ENCODE measurements around the gene STXBP6. TPM values are rescaled to one million over a fixed set of nuclear protein-coding genes. Genes with fewer than 3 reads are reported as not detected.

The STXBP6 gene
- polyA plus RNA-seq, 1 donor (not counting 4 experiments of a cell fraction or from before 2014, with no cell fraction given), result 1.4 TPM

DNA sequence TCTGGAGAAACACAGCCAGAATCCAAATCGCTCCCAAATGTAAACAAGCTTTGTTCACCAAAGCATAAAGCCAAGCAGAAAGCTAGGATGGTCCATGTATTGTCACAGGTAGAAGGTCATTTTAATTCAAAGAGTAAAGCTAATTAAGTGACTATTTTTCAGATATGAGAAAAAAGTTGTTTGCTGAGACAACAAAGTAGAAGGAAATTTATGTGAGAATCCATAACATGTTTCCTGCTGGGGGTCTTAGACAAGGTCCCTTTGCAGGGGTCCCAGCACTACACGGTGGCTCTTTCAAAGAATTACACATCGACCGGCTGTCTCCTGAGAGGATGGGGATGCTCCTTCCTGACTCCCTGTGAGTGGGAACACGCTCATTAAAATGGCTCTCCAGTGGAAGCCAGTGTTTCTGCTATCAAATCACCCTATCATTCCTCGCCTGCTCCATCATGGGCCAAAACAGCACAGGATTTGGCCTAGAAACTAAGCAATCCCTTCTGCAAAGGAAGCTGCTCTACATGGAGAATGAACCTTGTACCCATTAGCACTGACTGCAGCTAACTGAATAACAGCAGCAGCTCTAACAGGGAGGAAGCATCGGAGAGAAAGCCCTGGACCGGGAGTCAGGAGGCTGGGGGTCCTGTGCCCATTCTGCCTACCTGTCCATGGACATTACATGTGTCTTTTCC is 175.3 kb downstream of the STXBP6 start:
- no peak overlapping the region for H3K4me2 ChIP-seq (ENCODE audit: control insufficient read depth, extremely low read depth, insufficient read depth, low read depth, low read length)
- no peaks in the 10 kb centered on the region for H3K36me3 ChIP-seq (ENCODE audit: control insufficient read depth in 2 of 2, extremely low read depth in 1 of 2, insufficient read depth in 2 of 2, low read length in 2 of 2)
- no peaks in the 10 kb centered on the region for H3K27me3 ChIP-seq (ENCODE audit: control insufficient read depth, extremely low read depth, insufficient read depth, low read length)
- no peak for DNase-seq (ENCODE audit: low read depth, low spot score)
- no peaks in the 10 kb centered on the region for H3K9me1 ChIP-seq (ENCODE audit: control insufficient read depth, extremely low read depth, insufficient read depth, low read length)
- no peak overlapping the region for H3K9ac ChIP-seq (ENCODE audit: control insufficient read depth, extremely low read depth, insufficient read depth, low read length)
- no peak overlapping the region for H2AFZ ChIP-seq (ENCODE audit: control insufficient read depth, low read length)
- H3K4me1 ChIP-seq (ENCODE audit: control insufficient read depth, extremely low read depth, insufficient read depth, low read length), result no peaks in the 10 kb centered on the region
- no peaks in the 10 kb centered on the region for H3K79me2 ChIP-seq (ENCODE audit: control insufficient read depth, insufficient read depth, low read length)
- no peak overlapping the region for H3K4me3 ChIP-seq (ENCODE audit: control insufficient read depth in 2 of 3, extremely low read depth in 1 of 3, insufficient read depth in 2 of 3, low read depth in 1 of 3, low read length in 3 of 3)
- H4K20me1 ChIP-seq (ENCODE audit: control insufficient read depth, extremely low read depth, insufficient read depth, low read length), result no peaks in the 10 kb centered on the region
- dilution Hi-C loops (cut with MboI; ENCODE audit: extremely low pct_ligation_motif_present, low sequenced_read_pairs), result no loop called here
- FAIRE-seq, result no peak
- no peaks in the 10 kb centered on the region for H3K9me3 ChIP-seq (ENCODE audit: control insufficient read depth, low read depth, low read length)
- H3K27ac ChIP-seq (ENCODE audit: control insufficient read depth, insufficient read depth, low read length), result no peak overlapping the region
- TF ChIP-seq, protein P1, sequence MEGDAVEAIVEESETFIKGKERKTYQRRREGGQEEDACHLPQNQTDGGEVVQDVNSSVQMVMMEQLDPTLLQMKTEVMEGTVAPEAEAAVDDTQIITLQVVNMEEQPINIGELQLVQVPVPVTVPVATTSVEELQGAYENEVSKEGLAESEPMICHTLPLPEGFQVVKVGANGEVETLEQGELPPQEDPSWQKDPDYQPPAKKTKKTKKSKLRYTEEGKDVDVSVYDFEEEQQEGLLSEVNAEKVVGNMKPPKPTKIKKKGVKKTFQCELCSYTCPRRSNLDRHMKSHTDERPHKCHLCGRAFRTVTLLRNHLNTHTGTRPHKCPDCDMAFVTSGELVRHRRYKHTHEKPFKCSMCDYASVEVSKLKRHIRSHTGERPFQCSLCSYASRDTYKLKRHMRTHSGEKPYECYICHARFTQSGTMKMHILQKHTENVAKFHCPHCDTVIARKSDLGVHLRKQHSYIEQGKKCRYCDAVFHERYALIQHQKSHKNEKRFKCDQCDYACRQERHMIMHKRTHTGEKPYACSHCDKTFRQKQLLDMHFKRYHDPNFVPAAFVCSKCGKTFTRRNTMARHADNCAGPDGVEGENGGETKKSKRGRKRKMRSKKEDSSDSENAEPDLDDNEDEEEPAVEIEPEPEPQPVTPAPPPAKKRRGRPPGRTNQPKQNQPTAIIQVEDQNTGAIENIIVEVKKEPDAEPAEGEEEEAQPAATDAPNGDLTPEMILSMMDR (optimal IDR thresholded peaks at IDR 0.05 in 1 of 3, IDR thresholded peaks at IDR 0.05 in 1 of 3, conservative IDR thresholded peaks at IDR 0.05 in 1 of 3; ENCODE audit: extremely low read depth in 1 of 3, insufficient read depth in 2 of 3, low read length in 3 of 3), result no peak
- TF ChIP-seq EZH2 (IDR thresholded peaks at IDR 0.05; ENCODE audit: low read length), result no peak

DNA sequence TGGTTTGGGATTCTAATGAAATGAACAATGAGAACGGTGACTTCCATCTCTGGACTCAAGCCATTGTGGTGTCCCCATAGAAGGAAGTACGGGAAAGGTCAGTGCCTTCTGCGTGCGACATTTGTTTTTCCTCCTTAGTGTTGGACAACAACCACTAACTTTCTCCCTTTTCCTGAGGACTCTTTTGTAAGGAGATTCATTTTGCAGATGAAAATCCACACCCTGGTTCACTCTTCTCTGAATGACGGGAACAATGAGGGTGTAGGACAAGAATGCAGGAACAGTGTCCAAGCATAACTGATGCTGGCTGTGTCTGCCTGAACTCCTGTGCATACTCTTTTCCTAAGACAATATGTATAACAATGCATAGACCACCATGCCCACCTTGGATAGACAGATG is 176.4 kb downstream of the STXBP6 start:
- no peaks in the 10 kb centered on the region for H3K79me2 ChIP-seq (ENCODE audit: control insufficient read depth, insufficient read depth, low read length)
- no peak overlapping the region for H3K4me2 ChIP-seq (ENCODE audit: control insufficient read depth, extremely low read depth, insufficient read depth, low read depth, low read length)
- no peak for DNase-seq (ENCODE audit: low read depth, low spot score)
- FAIRE-seq, result no peak
- H2AFZ ChIP-seq (ENCODE audit: control insufficient read depth, low read length), result no peak overlapping the region
- no peaks in the 10 kb centered on the region for H3K36me3 ChIP-seq (ENCODE audit: control insufficient read depth in 2 of 2, extremely low read depth in 1 of 2, insufficient read depth in 2 of 2, low read length in 2 of 2)
- H3K27me3 ChIP-seq (ENCODE audit: control insufficient read depth, extremely low read depth, insufficient read depth, low read length), result no peaks in the 10 kb centered on the region
- H3K4me3 ChIP-seq (ENCODE audit: control insufficient read depth in 2 of 3, extremely low read depth in 1 of 3, insufficient read depth in 2 of 3, low read depth in 1 of 3, low read length in 3 of 3), result no peak overlapping the region
- H3K9me3 ChIP-seq (ENCODE audit: control insufficient read depth, low read depth, low read length), result no peaks in the 10 kb centered on the region
- H3K27ac ChIP-seq (ENCODE audit: control insufficient read depth, insufficient read depth, low read length), result no peak overlapping the region
- H3K4me1 ChIP-seq (ENCODE audit: control insufficient read depth, extremely low read depth, insufficient read depth, low read length), result no peaks in the 10 kb centered on the region
- no peaks in the 10 kb centered on the region for H3K9me1 ChIP-seq (ENCODE audit: control insufficient read depth, extremely low read depth, insufficient read depth, low read length)
- H4K20me1 ChIP-seq (ENCODE audit: control insufficient read depth, extremely low read depth, insufficient read depth, low read length), result no peaks in the 10 kb centered on the region
- H3K9ac ChIP-seq (ENCODE audit: control insufficient read depth, extremely low read depth, insufficient read depth, low read length), result no peak overlapping the region
- dilution Hi-C loops (cut with MboI; ENCODE audit: extremely low pct_ligation_motif_present, low sequenced_read_pairs), result no loop called here
- TF ChIP-seq, protein P1 (optimal IDR thresholded peaks at IDR 0.05 in 1 of 3, IDR thresholded peaks at IDR 0.05 in 1 of 3, conservative IDR thresholded peaks at IDR 0.05 in 1 of 3; ENCODE audit: extremely low read depth in 1 of 3, insufficient read depth in 2 of 3, low read length in 3 of 3), result no peak
- TF ChIP-seq EZH2 (IDR thresholded peaks at IDR 0.05; ENCODE audit: low read length), result no peak
